HG02642 (cell line): ENCODE measurements around the gene NHEJ1.

Source experiments
- ATAC-seq: cut with Tn5 transposase; IDR thresholded peaks from one replicate; pipeline ENCODE4 v1.9.1; 2021; ENCODE audit warnings: mild to moderate bottlenecking; ENCODE audit not compliant: unreplicated experiment, poor library complexity

The NHEJ1 gene

GRCh38 chr2:219094171-219094570 lies 66.4 kb downstream of the NHEJ1 start:
- ATAC-seq, result no peak

GRCh38 chr2:219090436-219091299 lies 69.9 kb downstream of the NHEJ1 start:
- no peak for ATAC-seq

DNA sequence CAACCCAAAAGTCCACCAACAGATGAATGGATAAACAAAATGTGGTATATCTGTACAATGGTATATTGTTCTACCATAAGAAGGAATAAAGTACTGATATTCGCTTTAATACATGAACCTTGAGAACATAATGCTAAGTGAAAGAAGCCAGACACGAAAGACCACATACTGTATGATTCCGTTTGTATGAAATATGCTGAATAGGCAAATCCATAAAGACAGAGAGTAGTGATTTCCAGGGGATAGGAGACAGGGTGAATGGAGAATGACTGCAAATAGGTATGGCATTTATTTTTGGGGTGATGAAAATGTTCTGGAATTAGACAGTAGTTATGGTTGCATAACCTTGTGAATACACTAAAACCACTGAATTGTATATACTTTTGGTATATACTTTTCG lies 71.3 kb downstream of the NHEJ1 start:
- no peak for ATAC-seq

DNA sequence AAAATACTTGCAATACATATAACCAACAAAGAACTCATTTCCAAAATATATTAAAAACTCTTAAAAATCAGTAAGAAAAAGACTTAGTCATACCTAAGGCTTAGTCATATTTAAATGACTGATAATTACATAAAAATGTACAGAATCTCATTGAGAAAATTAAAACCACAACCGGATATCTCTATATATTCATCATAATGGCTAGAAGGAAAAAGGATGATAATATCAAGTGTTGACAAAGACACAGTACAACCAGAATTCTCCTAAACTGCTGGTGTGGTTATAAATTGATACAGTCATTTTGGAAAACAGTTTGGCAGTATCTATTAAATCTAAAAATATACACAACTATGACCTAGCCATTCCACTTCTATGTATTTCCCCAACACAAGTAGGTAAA lies 72.8 kb downstream of the NHEJ1 start:
- no peak for ATAC-seq

DNA sequence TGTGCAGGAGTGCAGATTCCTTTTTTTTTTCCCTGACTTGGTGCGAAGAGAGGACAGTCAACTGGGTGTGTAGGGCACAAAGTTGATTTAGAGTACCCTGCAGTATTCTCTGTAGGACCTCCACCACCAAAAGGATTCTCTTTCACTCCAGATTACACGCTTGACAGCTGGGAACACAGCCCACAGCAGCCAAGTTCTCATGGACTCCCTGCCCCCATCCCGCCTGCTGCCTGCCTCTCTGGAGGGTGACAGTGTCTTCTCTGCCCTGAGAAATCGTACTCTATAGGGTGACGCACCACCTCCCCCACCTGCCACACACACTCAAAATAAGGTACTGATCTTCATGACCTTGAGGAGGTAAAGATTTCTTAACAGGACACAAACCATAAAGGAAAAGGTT lies 73.3 kb downstream of the NHEJ1 start:
- ATAC-seq, result no peak

- no peak for ATAC-seq
These were observed 74.4 kb downstream of the NHEJ1 start for GRCh38 chr2:219086196-219086595.

DNA sequence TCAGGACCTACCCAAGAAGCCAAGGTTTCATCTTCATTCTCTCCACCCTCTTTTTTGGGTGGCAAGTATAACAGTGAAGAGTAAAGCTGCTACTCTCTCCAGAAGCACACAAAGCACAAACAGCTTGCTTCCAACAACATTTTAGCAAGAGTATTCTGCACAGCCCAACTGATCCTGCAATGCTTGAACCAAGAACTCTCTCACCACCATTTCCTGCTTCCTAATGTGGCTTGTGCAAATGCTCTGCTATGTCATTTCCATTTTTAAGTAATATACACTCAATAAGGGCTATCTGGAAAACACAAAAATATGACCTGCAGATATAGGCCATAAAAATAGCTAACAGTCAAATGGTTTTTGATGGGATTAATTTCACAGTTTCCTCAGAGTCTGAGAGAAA lies 75.8 kb downstream of the NHEJ1 start:
- no peak for ATAC-seq

DNA sequence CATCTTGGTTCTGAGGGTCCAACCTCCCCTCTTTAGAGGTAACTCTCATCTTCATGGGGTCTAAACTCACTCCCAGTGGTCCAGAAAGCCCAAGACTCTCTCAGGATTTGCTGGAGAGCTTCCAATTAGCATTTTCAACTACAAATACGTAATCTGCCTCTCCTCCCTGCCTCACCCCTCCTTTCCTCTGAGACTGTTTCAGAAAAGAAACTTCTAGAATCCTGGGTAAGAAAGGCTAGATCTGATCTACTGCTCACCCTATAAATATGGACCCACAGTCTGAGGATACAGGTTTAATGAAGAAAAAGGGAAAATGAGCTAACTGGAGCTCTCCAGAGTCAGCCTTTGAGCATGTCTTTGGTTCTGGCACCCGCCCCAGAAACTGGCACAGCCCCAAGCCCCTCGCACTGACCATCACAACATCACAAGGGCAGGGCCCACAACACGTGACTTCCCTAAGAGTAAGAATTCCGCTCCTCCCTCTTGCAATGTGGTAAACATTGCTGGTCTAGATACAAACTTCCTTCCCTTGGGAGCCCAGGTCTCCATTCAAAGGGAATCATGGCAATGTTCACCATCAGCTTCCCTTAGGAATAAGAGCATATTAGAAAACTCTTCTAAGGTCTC lies 78.2 kb downstream of the NHEJ1 start:
- ATAC-seq, result no peak

- ATAC-seq, result no peak
These were observed 78.8 kb downstream of the NHEJ1 start for GRCh38 chr2:219081701-219082331.

- ATAC-seq, result no peak
These were observed 79.5 kb downstream of the NHEJ1 start for GRCh38 chr2:219081096-219081495.

- no peak for ATAC-seq
These were observed 81.2 kb downstream of the NHEJ1 start for GRCh38 chr2:219079417-219079816.

DNA sequence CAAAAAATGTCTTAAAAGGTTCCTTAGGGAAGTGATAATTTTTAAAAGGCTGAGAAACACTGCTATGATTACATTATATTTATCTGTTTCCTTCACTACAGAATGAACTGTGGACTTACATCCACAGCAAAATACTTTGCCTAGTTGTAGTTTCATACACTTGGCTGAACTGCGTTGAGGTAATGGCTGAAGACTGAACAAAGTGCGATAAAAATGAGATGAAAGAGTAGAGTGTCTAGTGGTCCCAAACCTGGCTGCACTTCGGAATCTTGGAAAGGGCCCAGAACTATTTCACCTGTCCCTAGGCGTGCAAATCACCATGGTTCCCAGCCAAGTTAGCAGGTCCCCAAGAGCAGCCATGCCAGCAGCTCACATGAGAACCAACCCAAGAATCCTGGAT lies 81.7 kb downstream of the NHEJ1 start:
- ATAC-seq, result no peak

GRCh38 chr2:219078126-219078525 lies 82.5 kb downstream of the NHEJ1 start:
- no peak for ATAC-seq

GRCh38 chr2:219076253-219076652 lies 84.4 kb downstream of the NHEJ1 start:
- no peak for ATAC-seq

GRCh38 chr2:219073413-219074129 lies 87.0 kb downstream of the NHEJ1 start:
- no peak for ATAC-seq

DNA sequence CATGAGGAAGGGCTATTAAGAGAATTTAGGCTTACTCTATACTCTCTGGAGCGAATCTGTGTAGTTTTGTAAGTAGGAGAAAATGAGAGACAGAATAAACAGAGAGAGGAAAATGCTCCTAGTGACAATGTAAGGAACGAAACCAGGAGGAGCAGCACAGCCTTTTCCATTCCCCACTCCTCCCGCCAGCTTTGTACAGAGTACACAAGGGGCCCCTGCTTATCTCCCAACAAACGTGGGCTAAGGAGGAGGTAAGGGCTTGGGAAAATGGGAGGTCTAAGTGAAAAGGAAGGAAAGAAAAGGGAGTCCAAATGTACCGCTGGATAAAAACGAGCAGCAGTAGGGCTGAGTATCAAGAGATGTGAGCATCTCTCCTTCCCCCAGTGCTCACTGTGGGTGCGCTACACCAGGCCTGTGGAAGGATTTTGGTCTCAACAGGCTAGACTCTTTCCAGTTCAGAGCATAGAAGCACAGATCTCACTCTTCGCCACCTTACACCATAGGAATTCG lies 87.8 kb downstream of the NHEJ1 start:
- no peak for ATAC-seq

- no peak for ATAC-seq
These were observed 89.3 kb downstream of the NHEJ1 start for GRCh38 chr2:219071131-219071816.

- ATAC-seq, result no peak
These were observed 95.1 kb downstream of the NHEJ1 start for GRCh38 chr2:219065484-219065883.

GRCh38 chr2:219062081-219062480 lies 98.5 kb downstream of the NHEJ1 start:
- no peak for ATAC-seq
